SK-N-SH treated with all-trans-retinoic acid at 6 μM for 48 hours (cell line): ENCODE results near the gene BMPR1B.

Source experiments
- ATAC-seq: fragments of 200-7000 bp; cut with Tn5 transposase; 3 replicates; pipeline ENCODE4 v1.9.1; 2020; ENCODE audit warnings: mild to moderate bottlenecking, moderate library complexity
- CSDC2 ChIP-seq: fragments of 250-450 bp; sonication (Bioruptor Pico); IDR thresholded peaks from 2 replicates; pipeline ENCODE4 v1.5.0; 2020; ENCODE audit warnings: mild to moderate bottlenecking, moderate library complexity
- ESRRG ChIP-seq: fragments of 250-450 bp; sonication (Bioruptor Pico); IDR thresholded peaks from 2 replicates; pipeline ENCODE4 v1.6.1; 2021; ENCODE audit warnings: mild to moderate bottlenecking
- GLIS3 ChIP-seq: fragments of 250-450 bp; sonication (Bioruptor Pico); IDR thresholded peaks from 2 replicates; pipeline ENCODE4 v1.5.0; 2020; ENCODE audit warnings: mild to moderate bottlenecking, moderate library complexity
- OSR1 ChIP-seq: fragments of 250-450 bp; sonication (Bioruptor Pico); IDR thresholded peaks from 2 replicates; pipeline ENCODE4 v1.8.0; 2022; ENCODE audit warnings: moderate library complexity, mild to moderate bottlenecking, inconsistent platforms
- PATZ1 ChIP-seq: fragments of 250-450 bp; sonication (Bioruptor Pico); IDR thresholded peaks from 2 replicates; pipeline ENCODE4 v1.8.0; 2020; ENCODE audit warnings: mild to moderate bottlenecking, moderate library complexity, borderline replicate concordance
- PPARA ChIP-seq: fragments of 250-450 bp; sonication (Bioruptor Pico); IDR thresholded peaks from 2 replicates; pipeline ENCODE4 v1.5.0; 2020; ENCODE audit warnings: mild to moderate bottlenecking, borderline replicate concordance
- RARB ChIP-seq: fragments of 250-450 bp; sonication (Bioruptor Pico); IDR thresholded peaks from 2 replicates; pipeline ENCODE4 v1.8.0; 2021; ENCODE audit warnings: mild to moderate bottlenecking, moderate library complexity
- SNAI2 ChIP-seq: fragments of 250-450 bp; sonication (Bioruptor Pico); IDR thresholded peaks from 2 replicates; pipeline ENCODE4 v1.5.0; 2020; ENCODE audit warnings: mild to moderate bottlenecking, moderate library complexity
- TSHZ2 ChIP-seq: fragments of 250-450 bp; sonication (Bioruptor Pico); IDR thresholded peaks from 2 replicates; pipeline ENCODE4 v1.5.0; 2020; ENCODE audit warnings: mild to moderate bottlenecking, moderate library complexity
- ZFP3 ChIP-seq: fragments of 250-450 bp; sonication (Bioruptor Pico); IDR thresholded peaks from 2 replicates; pipeline ENCODE4 v1.5.0; 2020; ENCODE audit warnings: mild to moderate bottlenecking, moderate library complexity
- ZNF70 ChIP-seq: fragments of 450-650 bp; formaldehyde crosslinking; IDR thresholded peaks from 2 replicates; pipeline ENCODE4 v1.5.0; 2020; ENCODE audit warnings: mild to moderate bottlenecking, moderate library complexity
- ZNF8 ChIP-seq: fragments of 450-650 bp; formaldehyde crosslinking; IDR thresholded peaks from 2 replicates; pipeline ENCODE4 v1.5.0; 2020; ENCODE audit warnings: mild to moderate bottlenecking, moderate library complexity
- TF ChIP-seq, protein P1 (sequence below): fragments of 250-450 bp; sonication (Bioruptor Pico); IDR thresholded peaks from 2 replicates; pipeline ENCODE4 v1.5.1; 2020; ENCODE audit warnings: low read depth, mild to moderate bottlenecking, moderate library complexity

Gene BMPR1B

GRCh38 chr4:95180531-95181242 lies 422.9 kb downstream of the BMPR1B start (continued):
- TF ChIP-seq PATZ1 (CRISPR knock-in tag) (no peak), GLIS3 (no peak), ESRRG (CRISPR knock-in tag) (no peak), PPARA (CRISPR knock-in tag) (no peak), ZFP3 (CRISPR knock-in tag) (no peak), OSR1 (CRISPR knock-in tag) (no peak), ZNF8 (CRISPR knock-in tag) (no peak)
- TF ChIP-seq, protein P1, sequence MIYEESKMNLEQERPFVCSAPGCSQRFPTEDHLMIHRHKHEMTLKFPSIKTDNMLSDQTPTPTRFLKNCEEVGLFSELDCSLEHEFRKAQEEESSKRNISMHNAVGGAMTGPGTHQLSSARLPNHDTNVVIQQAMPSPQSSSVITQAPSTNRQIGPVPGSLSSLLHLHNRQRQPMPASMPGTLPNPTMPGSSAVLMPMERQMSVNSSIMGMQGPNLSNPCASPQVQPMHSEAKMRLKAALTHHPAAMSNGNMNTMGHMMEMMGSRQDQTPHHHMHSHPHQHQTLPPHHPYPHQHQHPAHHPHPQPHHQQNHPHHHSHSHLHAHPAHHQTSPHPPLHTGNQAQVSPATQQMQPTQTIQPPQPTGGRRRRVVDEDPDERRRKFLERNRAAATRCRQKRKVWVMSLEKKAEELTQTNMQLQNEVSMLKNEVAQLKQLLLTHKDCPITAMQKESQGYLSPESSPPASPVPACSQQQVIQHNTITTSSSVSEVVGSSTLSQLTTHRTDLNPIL (CRISPR knock-in tag): no peak

GRCh38 chr4:95181243-95181995 lies 423.7 kb downstream of the BMPR1B start:
- peak; percentile 68 for ATAC-seq
- TF ChIP-seq, protein P1 (CRISPR knock-in tag): no peak
- no peak for TF ChIP-seq PATZ1 (CRISPR knock-in tag)
- TF ChIP-seq OSR1 (CRISPR knock-in tag): no peak
- TF ChIP-seq TSHZ2: no peak
- no peak for TF ChIP-seq ZFP3 (CRISPR knock-in tag)
- TF ChIP-seq RARB (CRISPR knock-in tag): no peak
- TF ChIP-seq SNAI2: no peak
- no peak for TF ChIP-seq CSDC2 (CRISPR knock-in tag)

- TF ChIP-seq OSR1 (CRISPR knock-in tag): no peak
- no peak for TF ChIP-seq GLIS3
- TF ChIP-seq TSHZ2: no peak
- no peak for TF ChIP-seq PPARA (CRISPR knock-in tag)
- TF ChIP-seq ESRRG (CRISPR knock-in tag): no peak
- no peak for TF ChIP-seq ZFP3 (CRISPR knock-in tag)
- TF ChIP-seq ZNF70: no peak
- ATAC-seq: no peak
Observed at GRCh38 chr4:95181996-95182306, 424.2 kb downstream of the BMPR1B start.
